ENCODE results near the gene FARSB. TPM values are rescaled to one million over a fixed set of nuclear protein-coding genes. Genes with fewer than 3 reads are reported as not detected.
A peak's percentile ranks its signal among the peaks of the same experiment; 100 is the strongest.

Gene FARSB
- total RNA-seq, 1 experiment from 2014 or later: 67.6 TPM

DNA sequence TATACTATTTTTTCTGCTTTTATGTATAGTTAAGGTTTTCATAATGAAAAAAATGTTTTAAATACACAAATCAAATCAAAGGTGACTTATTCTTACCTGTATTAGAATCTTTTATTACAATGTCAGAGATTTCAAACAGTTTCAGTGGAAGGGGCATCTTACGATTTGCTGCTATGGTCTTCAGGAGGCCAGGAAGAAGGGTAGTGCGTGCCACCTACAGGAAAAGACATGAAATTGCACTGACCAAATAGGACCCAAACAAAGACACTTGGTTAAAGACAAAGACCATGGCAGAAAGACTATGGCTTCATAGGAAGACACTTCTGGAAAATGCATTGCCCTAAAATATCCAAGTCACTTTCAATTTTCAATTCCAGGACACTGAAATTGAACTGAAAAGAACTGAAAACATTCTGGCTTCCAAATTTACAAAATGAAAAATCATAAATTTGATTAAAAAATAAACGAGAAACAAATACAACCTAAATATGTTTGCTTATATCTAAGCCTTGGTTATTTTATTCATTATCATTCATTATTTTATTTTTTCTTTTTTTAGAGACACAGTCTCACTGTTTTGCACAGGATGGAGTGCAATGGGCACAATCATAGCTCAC, 42.1 kb downstream of the FARSB start:
- TF ChIP-seq, protein P1, sequence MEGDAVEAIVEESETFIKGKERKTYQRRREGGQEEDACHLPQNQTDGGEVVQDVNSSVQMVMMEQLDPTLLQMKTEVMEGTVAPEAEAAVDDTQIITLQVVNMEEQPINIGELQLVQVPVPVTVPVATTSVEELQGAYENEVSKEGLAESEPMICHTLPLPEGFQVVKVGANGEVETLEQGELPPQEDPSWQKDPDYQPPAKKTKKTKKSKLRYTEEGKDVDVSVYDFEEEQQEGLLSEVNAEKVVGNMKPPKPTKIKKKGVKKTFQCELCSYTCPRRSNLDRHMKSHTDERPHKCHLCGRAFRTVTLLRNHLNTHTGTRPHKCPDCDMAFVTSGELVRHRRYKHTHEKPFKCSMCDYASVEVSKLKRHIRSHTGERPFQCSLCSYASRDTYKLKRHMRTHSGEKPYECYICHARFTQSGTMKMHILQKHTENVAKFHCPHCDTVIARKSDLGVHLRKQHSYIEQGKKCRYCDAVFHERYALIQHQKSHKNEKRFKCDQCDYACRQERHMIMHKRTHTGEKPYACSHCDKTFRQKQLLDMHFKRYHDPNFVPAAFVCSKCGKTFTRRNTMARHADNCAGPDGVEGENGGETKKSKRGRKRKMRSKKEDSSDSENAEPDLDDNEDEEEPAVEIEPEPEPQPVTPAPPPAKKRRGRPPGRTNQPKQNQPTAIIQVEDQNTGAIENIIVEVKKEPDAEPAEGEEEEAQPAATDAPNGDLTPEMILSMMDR (IDR thresholded peaks at IDR 0.05; ENCODE audit: unreplicated experiment): peak; percentile 70
- Mint-ChIP-seq H3K27ac (ENCODE audit: unreplicated experiment) (no peak overlapping the region), H3K27me3 (ENCODE audit: unreplicated experiment) (no peaks in the 10 kb centered on the region), H3K9me3 (ENCODE audit: low read depth, unreplicated experiment) (no peaks in the 10 kb centered on the region), H3K36me3 (ENCODE audit: insufficient read depth, unreplicated experiment) (peaks cover 30% of the 10 kb centered on the region), H3K4me3 (ENCODE audit: low read depth, unreplicated experiment) (no peak overlapping the region), H3K4me1 (ENCODE audit: low read depth, unreplicated experiment) (no peaks in the 10 kb centered on the region)
- intact Hi-C loops (cut with micrococcal nuclease; ENCODE audit: unreplicated experiment): loop anchor here (1.0 to 5.0 kb wide), 2 partner anchors 296 to 557 kb away; no protein-coding TSS in a partner anchor
- no TSS peak for BruUV-seq (replicated peaks)
- peak; percentile 13 for DNase-seq
- CTCF ChIA-PET: no interaction called here

DNA sequence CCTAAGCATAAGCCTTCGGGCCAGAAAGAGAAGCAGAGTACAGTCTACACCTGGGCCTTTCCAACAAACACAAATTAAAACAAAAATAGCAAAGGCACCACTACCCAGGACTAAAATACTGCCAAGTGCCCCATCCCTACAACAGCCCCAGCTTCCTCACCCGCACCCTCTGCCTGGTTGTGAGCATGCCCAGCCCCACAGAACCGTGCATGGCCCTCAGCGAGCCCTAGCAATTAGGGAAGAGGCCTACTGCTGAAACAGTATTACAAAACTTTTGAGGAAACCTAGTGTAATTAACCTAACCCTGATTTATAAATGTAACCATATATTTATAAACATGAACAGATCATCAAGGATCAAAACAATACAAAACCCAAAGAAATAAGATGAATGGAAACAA, 44.2 kb downstream of the FARSB start:
- H3K4me3 Mint-ChIP-seq (ENCODE audit: low read depth, unreplicated experiment): no peak overlapping the region
- TF ChIP-seq, protein P1 (IDR thresholded peaks at IDR 0.05; ENCODE audit: unreplicated experiment): no peak
- peaks cover 28% of the 10 kb centered on the region for H3K36me3 Mint-ChIP-seq (ENCODE audit: insufficient read depth, unreplicated experiment)
- no peak overlapping the region for H3K27ac Mint-ChIP-seq (ENCODE audit: unreplicated experiment)
- no TSS peak for BruUV-seq (replicated peaks)
- H3K4me1 Mint-ChIP-seq (ENCODE audit: low read depth, unreplicated experiment): no peaks in the 10 kb centered on the region
- H3K27me3 Mint-ChIP-seq (ENCODE audit: unreplicated experiment): no peaks in the 10 kb centered on the region
- intact Hi-C loops (cut with micrococcal nuclease; ENCODE audit: unreplicated experiment): loop anchor here (5.0 kb wide), 1 partner anchor 554 kb away; no protein-coding TSS in a partner anchor
- CTCF ChIA-PET: no interaction called here
- H3K9me3 Mint-ChIP-seq (ENCODE audit: low read depth, unreplicated experiment): no peaks in the 10 kb centered on the region
- DNase-seq: no peak

DNA sequence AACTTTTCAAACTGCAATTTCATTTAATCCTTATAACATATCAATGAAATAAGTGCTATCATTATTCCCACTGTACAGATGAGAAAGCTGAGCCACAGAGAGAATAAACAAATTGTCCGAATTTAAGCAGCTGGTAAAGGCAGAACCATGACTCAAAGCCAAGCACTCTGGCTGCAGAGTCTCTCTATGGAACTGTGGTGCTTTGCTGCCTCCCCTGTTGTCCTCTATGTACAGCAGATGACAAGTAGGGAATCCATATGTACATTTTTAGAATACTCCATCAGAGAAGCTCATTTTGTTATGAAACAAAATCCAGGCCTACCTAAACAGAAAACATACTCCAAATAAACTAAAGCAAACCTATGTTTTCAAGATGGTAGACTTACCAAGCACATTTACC, 45.1 kb downstream of the FARSB start:
- no peak overlapping the region for H3K4me3 Mint-ChIP-seq (ENCODE audit: low read depth, unreplicated experiment)
- TF ChIP-seq, protein P1 (IDR thresholded peaks at IDR 0.05; ENCODE audit: unreplicated experiment): no peak
- intact Hi-C loops (cut with micrococcal nuclease; ENCODE audit: unreplicated experiment): loop anchor here (5.0 kb wide), 1 partner anchor 553 kb away; no protein-coding TSS in a partner anchor
- no peak overlapping the region for H3K27ac Mint-ChIP-seq (ENCODE audit: unreplicated experiment)
- no peaks in the 10 kb centered on the region for H3K9me3 Mint-ChIP-seq (ENCODE audit: low read depth, unreplicated experiment)
- CTCF ChIA-PET: no interaction called here
- BruUV-seq (replicated peaks): no TSS peak
- no peaks in the 10 kb centered on the region for H3K4me1 Mint-ChIP-seq (ENCODE audit: low read depth, unreplicated experiment)
- H3K36me3 Mint-ChIP-seq (ENCODE audit: insufficient read depth, unreplicated experiment): peaks cover 27% of the 10 kb centered on the region
- no peak for DNase-seq
- no peaks in the 10 kb centered on the region for H3K27me3 Mint-ChIP-seq (ENCODE audit: unreplicated experiment)

DNA sequence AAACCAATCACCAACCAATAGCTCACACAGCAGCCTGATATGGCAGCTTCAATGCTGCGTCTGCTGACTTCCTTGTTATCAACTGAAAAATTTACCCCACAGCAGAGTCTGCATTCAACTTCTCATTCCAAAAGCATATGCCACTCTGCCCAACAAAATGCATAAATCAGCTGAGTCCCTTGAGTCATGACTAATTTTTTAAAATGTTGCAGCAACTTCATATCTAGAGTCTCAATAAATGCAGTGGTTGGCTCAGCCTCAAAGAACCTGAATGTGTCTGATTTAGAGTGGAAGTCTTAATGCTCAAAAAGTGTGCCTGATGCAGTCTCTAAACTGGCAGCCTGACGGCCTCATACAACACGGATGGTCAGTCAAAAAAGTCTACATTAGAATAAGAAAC, 46.5 kb downstream of the FARSB start:
- peaks cover 29% of the 10 kb centered on the region for H3K36me3 Mint-ChIP-seq (ENCODE audit: insufficient read depth, unreplicated experiment)
- no peak for DNase-seq
- no peaks in the 10 kb centered on the region for H3K4me1 Mint-ChIP-seq (ENCODE audit: low read depth, unreplicated experiment)
- H3K9me3 Mint-ChIP-seq (ENCODE audit: low read depth, unreplicated experiment): no peaks in the 10 kb centered on the region
- intact Hi-C loops (cut with micrococcal nuclease; ENCODE audit: unreplicated experiment): no loop called here
- CTCF ChIA-PET: no interaction called here
- no peak overlapping the region for H3K4me3 Mint-ChIP-seq (ENCODE audit: low read depth, unreplicated experiment)
- no TSS peak for BruUV-seq (replicated peaks)
- TF ChIP-seq, protein P1 (IDR thresholded peaks at IDR 0.05; ENCODE audit: unreplicated experiment): no peak
- H3K27ac Mint-ChIP-seq (ENCODE audit: unreplicated experiment): no peak overlapping the region
- H3K27me3 Mint-ChIP-seq (ENCODE audit: unreplicated experiment): no peaks in the 10 kb centered on the region
